Esophagus squamous epithelium (tissue), 5 donors: Measurements from ENCODE around the gene OVAAL. TPM values are rescaled to one million over a fixed set of nuclear protein-coding genes. Genes with fewer than 3 reads are reported as not detected.

Experiments used
- DNase-seq: peaks from one replicate; lab custom pipeline; 2025; lab: John Stamatoyannopoulos, UW
- H3K27ac ChIP-seq, 4 donors: fragments of 200-600 bp; sonication (generic); one replicate each; pipeline ENCODE4 v1.5.1; 2016 to 2019; ENCODE audit warnings: mild to moderate bottlenecking in 1 of 4
- H3K27me3 ChIP-seq, 4 donors: fragments of 200-600 bp; sonication (generic); 1 replicate in 3 of 4; 2 replicates in 1 of 4; pipeline versions ENCODE4 v1.5.1 to v1.6.0; 2017 to 2021; ENCODE audit warnings: antibody characterized with exemption in 1 of 4
- H3K36me3 ChIP-seq, 3 donors: fragments of 200-600 bp; sonication (generic); one replicate each; pipeline ENCODE4 v1.5.1; 2016 to 2019
- H3K4me1 ChIP-seq, 3 donors: fragments of 200-600 bp; sonication (generic); one replicate each; pipeline ENCODE4 v1.5.1; 2017 to 2019
- H3K4me3 ChIP-seq, 4 donors: fragments of 200-600 bp; sonication (generic); 1 replicate in 3 of 4; 2 replicates in 1 of 4; pipeline ENCODE4 v1.5.1; 2016 to 2019; ENCODE audit warnings: mild to moderate bottlenecking in 2 of 4, moderate library complexity in 1 of 4
- H3K9me3 ChIP-seq, 3 donors: fragments of 200-600 bp; sonication (generic); one replicate each; pipeline ENCODE4 v1.5.1; 2016 to 2019
- CTCF ChIP-seq, 6 experiments: fragments of 450-650 bp in 4 of 6; fragments of 200-600 bp in 2 of 6; sonication (generic) in 2 of 6; IDR thresholded peaks; one replicate each; pipeline ENCODE4 v1.5.1; 2016 to 2019; ENCODE audit warnings: antibody characterized with exemption in 6 of 6, mild to moderate bottlenecking in 4 of 6, moderate library complexity in 4 of 6
- POLR2A ChIP-seq, 4 donors: fragments of 450-650 bp; IDR thresholded peaks; one replicate each; pipeline ENCODE4 v1.6.1; 2017; ENCODE audit warnings: antibody characterized with exemption in 4 of 4, mild to moderate bottlenecking in 4 of 4, moderate library complexity in 3 of 4
- WGBS, 2 donors: methylation state at CpG; one replicate each; pipeline ENCODE4 v1.1.5; 2018; 5-methylcytosine and 5-hydroxymethylcytosine counted together
- intact Hi-C: fragments of 100-400 bp; cut with DNase I; formaldehyde crosslinking; loops from one replicate; pipeline ENCODE4 v1.15.0; 2022
- total RNA-seq, 4 donors: library from RNA; depleted of rRNA; stranded (reverse); fragments of >200 nt; gene quantifications; one replicate each; pipeline ENCODE4 v1.1.0, GENCODE V29; 2016
- donor health status: DM: yes; HTN: yes; CAD: no.

OVAAL gene
- total RNA-seq, 4 donors from 2014 or later = not detected

DNA sequence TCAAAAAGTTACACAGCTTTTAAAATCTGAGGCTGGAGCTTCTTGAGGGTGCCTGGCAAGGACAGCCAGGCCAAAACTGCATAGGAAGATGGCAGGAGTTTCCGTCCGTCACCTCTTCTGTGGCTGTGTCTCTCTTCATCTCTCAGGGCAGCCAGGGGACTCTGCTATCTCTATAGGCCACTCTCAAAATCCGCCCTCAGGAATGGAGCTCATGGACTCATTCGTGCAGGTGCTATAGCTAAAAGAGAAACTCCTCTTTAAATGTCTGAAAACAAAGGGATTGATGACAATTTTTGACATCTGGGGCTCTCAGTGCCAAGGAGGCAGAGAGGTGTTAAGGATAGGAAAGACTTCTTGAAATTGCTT lies 27.2 kb downstream of the OVAAL start:
- Histone ChIP-seq H3K4me1 (peaks cover 15 to 35% (median 22%) of the 10 kb centered on the region in 3 donors), H3K9me3 (no peaks in the 10 kb centered on the region), H3K27ac (peak overlapping the region; percentile 54 to 83 (median 78)), H3K4me3 (no peak overlapping the region), H3K36me3 (no peaks in the 10 kb centered on the region), H3K27me3 (no peaks in the 10 kb centered on the region)
- WGBS, 2 donors = 22 to 73% methylated on average over 2 to 4 of the region's 4 CpGs
- DNase-seq = no peak
- TF ChIP-seq POLR2A (IDR thresholded peaks at IDR 0.05) (no peak), CTCF (IDR thresholded peaks at IDR 0.05) (no peak)
- intact Hi-C loops = no loop called here

DNA sequence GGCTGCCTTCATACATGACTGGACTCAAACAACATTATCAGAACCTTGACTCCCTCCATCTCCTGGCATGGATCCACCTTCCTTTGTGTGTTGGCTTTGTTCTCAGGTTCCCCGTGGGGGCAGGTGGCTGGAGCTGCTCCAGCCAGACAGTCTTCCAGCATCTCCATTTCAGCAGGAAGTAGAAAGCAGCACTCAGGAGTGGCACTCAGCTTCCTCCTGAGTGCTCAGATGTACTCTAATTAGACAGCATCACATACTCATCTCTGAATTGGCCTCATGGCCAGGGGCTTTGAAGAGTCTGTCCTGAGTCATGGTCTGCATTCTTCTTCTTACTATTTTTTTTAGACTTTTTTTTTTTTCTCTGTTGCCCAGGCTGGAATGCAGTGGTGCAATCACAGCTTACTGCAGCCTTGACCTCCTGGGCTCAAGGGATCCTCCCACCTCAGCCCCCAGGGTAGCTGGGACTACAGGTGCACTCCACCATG lies 27.9 kb downstream of the OVAAL start:
- 36 to 44% methylated on average over 1 of the region's 1 CpG for WGBS, 2 donors
- Histone ChIP-seq H3K27me3 (no peaks in the 10 kb centered on the region), H3K27ac (peak overlapping the region in 3 of 4 donors; percentile 77 to 83 (median 80)), H3K4me3 (no peak overlapping the region), H3K4me1 (peaks cover 12 to 27% (median 22%) of the 10 kb centered on the region in 3 donors), H3K36me3 (no peaks in the 10 kb centered on the region), H3K9me3 (no peaks in the 10 kb centered on the region)
- TF ChIP-seq CTCF (IDR thresholded peaks at IDR 0.05) = no peak
- no peak for TF ChIP-seq POLR2A (IDR thresholded peaks at IDR 0.05)
- intact Hi-C loops = no loop called here
- DNase-seq = no peak

GRCh38 chr1:180588121-180588520 lies 29.4 kb downstream of the OVAAL start:
- WGBS, 2 donors = 72 to 80% methylated on average over 2 of the region's 2 CpGs
- no peak for TF ChIP-seq POLR2A (IDR thresholded peaks at IDR 0.05)
- TF ChIP-seq CTCF (IDR thresholded peaks at IDR 0.05) = no peak
- Histone ChIP-seq H3K27ac (no peak overlapping the region), H3K36me3 (no peaks in the 10 kb centered on the region), H3K4me3 (no peak overlapping the region), H3K27me3 (no peaks in the 10 kb centered on the region), H3K9me3 (no peaks in the 10 kb centered on the region), H3K4me1 (peaks cover 10 to 26% (median 22%) of the 10 kb centered on the region in 3 donors)
- no peak for DNase-seq
- intact Hi-C loops = no loop called here

GRCh38 chr1:180590889-180591288 lies 32.1 kb downstream of the OVAAL start:
- 87 to 89% methylated on average over 2 of the region's 2 CpGs for WGBS, 2 donors
- Histone ChIP-seq H3K4me3 (no peak overlapping the region), H3K36me3 (no peaks in the 10 kb centered on the region), H3K4me1 (peaks cover 7 to 27% (median 16%) of the 10 kb centered on the region in 3 donors), H3K27me3 (peaks cover 0 to 6% (median 0%) of the 10 kb centered on the region in 4 donors), H3K27ac (no peak overlapping the region), H3K9me3 (no peaks in the 10 kb centered on the region)
- TF ChIP-seq CTCF (IDR thresholded peaks at IDR 0.05) (no peak), POLR2A (IDR thresholded peaks at IDR 0.05) (no peak)
- intact Hi-C loops = no loop called here
- DNase-seq = no peak

GRCh38 chr1:180593382-180593781 lies 34.6 kb downstream of the OVAAL start:
- 85% methylated on average over 3 of the region's 3 CpGs for WGBS, 2 donors
- intact Hi-C loops = no loop called here

More at GRCh38 chr1:180593382-180593781, 34.6 kb downstream of the OVAAL start:
- H3K9me3 ChIP-seq = no peaks in the 10 kb centered on the region
- no peak for TF ChIP-seq POLR2A (IDR thresholded peaks at IDR 0.05)
- TF ChIP-seq CTCF (IDR thresholded peaks at IDR 0.05) = no peak
- peaks cover 0 to 6% (median 0%) of the 10 kb centered on the region in 4 donors for H3K27me3 ChIP-seq
- H3K36me3 ChIP-seq = no peaks in the 10 kb centered on the region
- DNase-seq = no peak
- peaks cover 0 to 15% (median 6%) of the 10 kb centered on the region in 3 donors for H3K4me1 ChIP-seq
- no peak overlapping the region for H3K27ac ChIP-seq
- H3K4me3 ChIP-seq = no peak overlapping the region
